Retina (tissue), 1 donor: ENCODE results near the gene CD3D.

Experiments used
- DNase-seq: peaks from one replicate; pipeline ENCODE4 v3.0.0-alpha.2; 2016

CD3D gene

DNA sequence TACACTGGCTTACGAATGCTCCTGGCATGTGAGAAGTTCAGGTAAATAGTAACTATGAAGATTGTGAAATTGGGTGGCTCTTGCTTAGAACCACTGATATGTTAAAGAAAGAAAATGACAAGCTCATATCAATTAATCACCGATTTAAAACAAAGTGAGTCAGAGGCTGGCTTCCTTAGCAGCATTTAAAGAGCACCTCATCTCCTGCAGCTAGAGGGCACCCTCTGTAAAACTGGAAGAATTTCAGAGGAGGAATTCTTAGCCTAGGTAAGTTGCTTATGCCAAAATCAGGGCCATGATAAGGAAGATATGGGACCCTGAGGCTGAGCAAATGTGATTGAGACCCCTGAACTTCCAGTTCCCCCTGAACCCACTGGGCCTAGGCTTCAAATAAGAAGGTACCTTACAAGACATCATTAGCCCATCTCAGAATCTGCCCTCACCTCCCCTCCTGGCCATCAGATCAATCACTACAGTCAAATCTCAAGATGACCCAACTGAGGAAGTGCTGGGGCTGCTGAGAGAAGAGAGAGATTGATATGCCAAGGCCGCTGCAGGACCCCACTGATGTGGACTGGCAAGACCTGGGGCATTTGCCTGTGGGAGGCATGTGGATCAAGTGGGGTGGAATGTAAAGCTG lies 46.6 kb downstream of the CD3D start:
- DNase-seq, result no peak

GRCh38 chr11:118295199-118295598 lies 47.3 kb downstream of the CD3D start:
- DNase-seq, result no peak

GRCh38 chr11:118294053-118294452 lies 48.5 kb downstream of the CD3D start:
- no peak for DNase-seq

GRCh38 chr11:118291477-118292135 lies 50.9 kb downstream of the CD3D start:
- no peak for DNase-seq

GRCh38 chr11:118290923-118291322 lies 51.6 kb downstream of the CD3D start:
- DNase-seq, result peak; percentile 3

GRCh38 chr11:118289401-118289800 lies 53.1 kb downstream of the CD3D start:
- DNase-seq, result no peak
